ENCODE data around the gene IGFBP2. TPM values are rescaled to one million over a fixed set of nuclear protein-coding genes. Genes with fewer than 3 reads are reported as not detected.

The IGFBP2 gene
- total and polyA plus RNA-seq, 4 donors = 88.8 to 1,119 (median 352) TPM

DNA sequence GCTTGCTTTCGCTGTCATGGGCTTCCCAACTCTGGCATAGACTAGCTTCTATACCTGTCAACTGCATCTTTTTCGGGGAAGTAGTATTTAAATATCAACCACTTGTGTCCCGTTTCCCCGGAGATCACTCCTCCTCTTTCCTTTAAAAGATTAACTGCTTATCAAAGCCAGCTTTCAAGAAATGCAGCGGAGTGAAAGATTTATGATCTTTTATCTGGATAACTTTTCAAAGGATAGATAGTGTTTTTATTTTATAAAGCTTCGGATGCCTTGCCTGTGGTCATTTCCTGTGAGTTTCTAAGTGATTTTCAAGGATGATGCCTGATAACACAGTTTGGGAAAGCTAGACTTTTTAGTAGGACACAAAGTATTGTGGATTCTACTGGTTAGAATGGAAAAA is 65.1 kb downstream of the IGFBP2 start:
- no peak for TF ChIP-seq SP1 (IDR thresholded peaks at IDR 0.05)
- no peak for TF ChIP-seq HNF4A (conservative IDR thresholded peaks at IDR 0.05)
- TF ChIP-seq JUND (IDR thresholded peaks at IDR 0.05) = no peak
- no peak for TF ChIP-seq HNF4G (IDR thresholded peaks at IDR 0.05)
- TF ChIP-seq, protein P1, sequence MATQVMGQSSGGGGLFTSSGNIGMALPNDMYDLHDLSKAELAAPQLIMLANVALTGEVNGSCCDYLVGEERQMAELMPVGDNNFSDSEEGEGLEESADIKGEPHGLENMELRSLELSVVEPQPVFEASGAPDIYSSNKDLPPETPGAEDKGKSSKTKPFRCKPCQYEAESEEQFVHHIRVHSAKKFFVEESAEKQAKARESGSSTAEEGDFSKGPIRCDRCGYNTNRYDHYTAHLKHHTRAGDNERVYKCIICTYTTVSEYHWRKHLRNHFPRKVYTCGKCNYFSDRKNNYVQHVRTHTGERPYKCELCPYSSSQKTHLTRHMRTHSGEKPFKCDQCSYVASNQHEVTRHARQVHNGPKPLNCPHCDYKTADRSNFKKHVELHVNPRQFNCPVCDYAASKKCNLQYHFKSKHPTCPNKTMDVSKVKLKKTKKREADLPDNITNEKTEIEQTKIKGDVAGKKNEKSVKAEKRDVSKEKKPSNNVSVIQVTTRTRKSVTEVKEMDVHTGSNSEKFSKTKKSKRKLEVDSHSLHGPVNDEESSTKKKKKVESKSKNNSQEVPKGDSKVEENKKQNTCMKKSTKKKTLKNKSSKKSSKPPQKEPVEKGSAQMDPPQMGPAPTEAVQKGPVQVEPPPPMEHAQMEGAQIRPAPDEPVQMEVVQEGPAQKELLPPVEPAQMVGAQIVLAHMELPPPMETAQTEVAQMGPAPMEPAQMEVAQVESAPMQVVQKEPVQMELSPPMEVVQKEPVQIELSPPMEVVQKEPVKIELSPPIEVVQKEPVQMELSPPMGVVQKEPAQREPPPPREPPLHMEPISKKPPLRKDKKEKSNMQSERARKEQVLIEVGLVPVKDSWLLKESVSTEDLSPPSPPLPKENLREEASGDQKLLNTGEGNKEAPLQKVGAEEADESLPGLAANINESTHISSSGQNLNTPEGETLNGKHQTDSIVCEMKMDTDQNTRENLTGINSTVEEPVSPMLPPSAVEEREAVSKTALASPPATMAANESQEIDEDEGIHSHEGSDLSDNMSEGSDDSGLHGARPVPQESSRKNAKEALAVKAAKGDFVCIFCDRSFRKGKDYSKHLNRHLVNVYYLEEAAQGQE (IDR thresholded peaks at IDR 0.05) = no peak
- no peak for TF ChIP-seq EGR1 (IDR thresholded peaks at IDR 0.05; ENCODE audit: low read depth in 2 of 2)
- no peak for TF ChIP-seq NR2F2 (IDR thresholded peaks at IDR 0.05)
- TF ChIP-seq RXRA (IDR thresholded peaks at IDR 0.05) = no peak
- TF ChIP-seq, protein P2, sequence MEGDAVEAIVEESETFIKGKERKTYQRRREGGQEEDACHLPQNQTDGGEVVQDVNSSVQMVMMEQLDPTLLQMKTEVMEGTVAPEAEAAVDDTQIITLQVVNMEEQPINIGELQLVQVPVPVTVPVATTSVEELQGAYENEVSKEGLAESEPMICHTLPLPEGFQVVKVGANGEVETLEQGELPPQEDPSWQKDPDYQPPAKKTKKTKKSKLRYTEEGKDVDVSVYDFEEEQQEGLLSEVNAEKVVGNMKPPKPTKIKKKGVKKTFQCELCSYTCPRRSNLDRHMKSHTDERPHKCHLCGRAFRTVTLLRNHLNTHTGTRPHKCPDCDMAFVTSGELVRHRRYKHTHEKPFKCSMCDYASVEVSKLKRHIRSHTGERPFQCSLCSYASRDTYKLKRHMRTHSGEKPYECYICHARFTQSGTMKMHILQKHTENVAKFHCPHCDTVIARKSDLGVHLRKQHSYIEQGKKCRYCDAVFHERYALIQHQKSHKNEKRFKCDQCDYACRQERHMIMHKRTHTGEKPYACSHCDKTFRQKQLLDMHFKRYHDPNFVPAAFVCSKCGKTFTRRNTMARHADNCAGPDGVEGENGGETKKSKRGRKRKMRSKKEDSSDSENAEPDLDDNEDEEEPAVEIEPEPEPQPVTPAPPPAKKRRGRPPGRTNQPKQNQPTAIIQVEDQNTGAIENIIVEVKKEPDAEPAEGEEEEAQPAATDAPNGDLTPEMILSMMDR (IDR thresholded peaks at IDR 0.05; ENCODE audit: low read depth, low read length, missing input control) = no peak
- no peak for TF ChIP-seq YY1 (IDR thresholded peaks at IDR 0.05)
- no peak for TF ChIP-seq FOXA1 (IDR thresholded peaks at IDR 0.05)
- no peak for TF ChIP-seq RAD21 (IDR thresholded peaks at IDR 0.05)
- TF ChIP-seq FOXA2 (IDR thresholded peaks at IDR 0.05) = no peak
- no peak for TF ChIP-seq TAF1 (conservative IDR thresholded peaks at IDR 0.05)
- TF ChIP-seq ATF3 (IDR thresholded peaks at IDR 0.05) = no peak
- no peak for TF ChIP-seq MAX (IDR thresholded peaks at IDR 0.05)
- H3K4me1 ChIP-seq (ENCODE audit: control insufficient read depth in 4 of 4, insufficient read depth in 4 of 4, low read length in 3 of 4) = peaks cover 7 to 18% (median 11%) of the 10 kb centered on the region in 4 donors
- H3K9me3 ChIP-seq (ENCODE audit: control insufficient read depth in 4 of 4, low read length in 3 of 4) = no peaks in the 10 kb centered on the region
- H3K27ac ChIP-seq (ENCODE audit: low read depth in 1 of 2, low read length in 2 of 2) = no peak overlapping the region
- H3K27me3 ChIP-seq (ENCODE audit: control insufficient read depth in 4 of 4, insufficient read depth in 4 of 4, low read length in 3 of 4) = peaks cover 0 to 15% (median 6%) of the 10 kb centered on the region in 4 donors
- no peak overlapping the region for H3K4me3 ChIP-seq (ENCODE audit: low read depth in 1 of 3, low read length in 3 of 3)
- H3K9ac ChIP-seq (ENCODE audit: low read depth in 1 of 2, low read length in 2 of 2) = no peak overlapping the region
- no peak for DNase-seq (ENCODE audit: low spot score)
- 37% methylated on average over 6 of the region's 6 CpGs for WGBS
- no peaks in the 10 kb centered on the region for H3K36me3 ChIP-seq (ENCODE audit: control insufficient read depth in 4 of 4, insufficient read depth in 3 of 4, low read depth in 1 of 4, low read length in 3 of 4)

DNA sequence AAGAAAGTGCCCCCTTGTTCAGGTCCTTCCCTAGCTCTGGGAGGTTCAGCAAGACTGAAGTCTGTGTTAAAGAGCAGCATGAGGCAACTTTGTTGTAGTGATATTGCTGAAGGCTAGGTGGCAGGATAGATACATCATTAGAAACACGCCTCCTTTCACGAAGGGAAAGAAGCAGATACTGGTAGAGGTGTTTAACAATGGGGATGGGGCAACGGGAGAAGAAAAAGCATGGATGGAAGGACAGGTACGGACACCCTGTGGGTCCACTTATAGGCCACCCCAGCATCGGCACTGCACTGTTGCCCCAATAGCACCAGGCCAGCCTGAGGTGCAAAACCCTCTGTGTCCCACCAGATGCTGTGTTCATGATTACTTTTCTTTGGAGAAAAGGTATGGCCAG is 65.7 kb downstream of the IGFBP2 start:
- H3K4me1 ChIP-seq (ENCODE audit: control insufficient read depth in 4 of 4, insufficient read depth in 4 of 4, low read length in 3 of 4) = peaks cover 6 to 15% (median 11%) of the 10 kb centered on the region in 4 donors
- 9% methylated on average over 5 of the region's 5 CpGs for WGBS
- no peak overlapping the region for H3K9ac ChIP-seq (ENCODE audit: low read depth in 1 of 2, low read length in 2 of 2)
- no peak overlapping the region for H3K27ac ChIP-seq (ENCODE audit: low read depth in 1 of 2, low read length in 2 of 2)
- no peak for DNase-seq (ENCODE audit: low spot score)
- H3K4me3 ChIP-seq (ENCODE audit: low read depth in 1 of 3, low read length in 3 of 3) = no peak overlapping the region
- peaks cover 0 to 12% (median 6%) of the 10 kb centered on the region in 4 donors for H3K27me3 ChIP-seq (ENCODE audit: control insufficient read depth in 4 of 4, insufficient read depth in 4 of 4, low read length in 3 of 4)
- H3K9me3 ChIP-seq (ENCODE audit: control insufficient read depth in 4 of 4, low read length in 3 of 4) = no peaks in the 10 kb centered on the region
- no peaks in the 10 kb centered on the region for H3K36me3 ChIP-seq (ENCODE audit: control insufficient read depth in 4 of 4, insufficient read depth in 3 of 4, low read depth in 1 of 4, low read length in 3 of 4)
- TF ChIP-seq, protein P2 (IDR thresholded peaks at IDR 0.05; ENCODE audit: low read depth, low read length, missing input control) = peak; percentile 72
- TF ChIP-seq RAD21 (IDR thresholded peaks at IDR 0.05) = peak; percentile 94
- TF ChIP-seq JUND (IDR thresholded peaks at IDR 0.05) = no peak
- TF ChIP-seq, protein P3, sequence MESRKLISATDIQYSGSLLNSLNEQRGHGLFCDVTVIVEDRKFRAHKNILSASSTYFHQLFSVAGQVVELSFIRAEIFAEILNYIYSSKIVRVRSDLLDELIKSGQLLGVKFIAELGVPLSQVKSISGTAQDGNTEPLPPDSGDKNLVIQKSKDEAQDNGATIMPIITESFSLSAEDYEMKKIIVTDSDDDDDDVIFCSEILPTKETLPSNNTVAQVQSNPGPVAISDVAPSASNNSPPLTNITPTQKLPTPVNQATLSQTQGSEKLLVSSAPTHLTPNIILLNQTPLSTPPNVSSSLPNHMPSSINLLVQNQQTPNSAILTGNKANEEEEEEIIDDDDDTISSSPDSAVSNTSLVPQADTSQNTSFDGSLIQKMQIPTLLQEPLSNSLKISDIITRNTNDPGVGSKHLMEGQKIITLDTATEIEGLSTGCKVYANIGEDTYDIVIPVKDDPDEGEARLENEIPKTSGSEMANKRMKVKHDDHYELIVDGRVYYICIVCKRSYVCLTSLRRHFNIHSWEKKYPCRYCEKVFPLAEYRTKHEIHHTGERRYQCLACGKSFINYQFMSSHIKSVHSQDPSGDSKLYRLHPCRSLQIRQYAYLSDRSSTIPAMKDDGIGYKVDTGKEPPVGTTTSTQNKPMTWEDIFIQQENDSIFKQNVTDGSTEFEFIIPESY (IDR thresholded peaks at IDR 0.05) = no peak
- no peak for TF ChIP-seq NR2F2 (IDR thresholded peaks at IDR 0.05)
- TF ChIP-seq ATF3 (IDR thresholded peaks at IDR 0.05) = peak; percentile 47
- peak in 1 of 2 donors; percentile 16 for TF ChIP-seq HNF4A (conservative IDR thresholded peaks at IDR 0.05)
- TF ChIP-seq RXRA (IDR thresholded peaks at IDR 0.05) = peak in 1 of 2 donors; percentile 17
- TF ChIP-seq GABPA (IDR thresholded peaks at IDR 0.05 in 1 of 2, conservative IDR thresholded peaks at IDR 0.05 in 1 of 2) = no peak
